Aorta (tissue), 5 donors: ENCODE results near the gene DDI2. TPM values are rescaled to one million over a fixed set of nuclear protein-coding genes. Genes with fewer than 3 reads are reported as not detected.
A peak's percentile ranks its signal among the peaks of the same experiment; 100 is the strongest.

Experiments
- ATAC-seq: fragments of 200-7000 bp; cut with Tn5 transposase; one replicate; pipeline ENCODE4 v1.9.1; 2022; ENCODE audit warnings: moderate library complexity; ENCODE audit not compliant: low FRiP score
- DNase-seq, 2 donors: peaks; one replicate each; pipeline ENCODE4 v3.0.0-alpha.2; 2020
- H3K27ac ChIP-seq, 2 donors: one replicate each; pipeline ENCODE4 v1.5.1; 2013; ENCODE audit warnings: low read length in 2 of 2, mild to moderate bottlenecking in 2 of 2, moderate library complexity in 2 of 2, control low read depth in 1 of 2, inconsistent platforms in 1 of 2, low read depth in 1 of 2
- H3K27me3 ChIP-seq, 2 donors: one replicate each; pipeline ENCODE4 v1.6.1; 2013; ENCODE audit warnings: control low read depth in 1 of 2, low read length in 1 of 2, mild to moderate bottlenecking in 1 of 2, moderate library complexity in 1 of 2; ENCODE audit not compliant: insufficient read depth in 2 of 2, control insufficient read depth in 1 of 2
- H3K36me3 ChIP-seq, 2 donors: one replicate each; pipeline ENCODE4 v1.6.1; 2013; ENCODE audit warnings: control low read depth in 1 of 2, low read length in 1 of 2, mild to moderate bottlenecking in 1 of 2; ENCODE audit not compliant: insufficient read depth in 2 of 2, control insufficient read depth in 1 of 2
- H3K4me1 ChIP-seq, 2 donors: one replicate each; pipeline ENCODE4 v1.6.1; 2013; ENCODE audit warnings: low read length in 2 of 2, control low read depth in 1 of 2, mild to moderate bottlenecking in 1 of 2, moderate library complexity in 1 of 2; ENCODE audit not compliant: insufficient read depth in 2 of 2, control insufficient read depth in 1 of 2
- H3K4me3 ChIP-seq, 2 donors: one replicate each; pipeline ENCODE4 v1.5.1; 2013; ENCODE audit warnings: low read length in 2 of 2, control low read depth in 1 of 2, mild to moderate bottlenecking in 1 of 2
- H3K9me3 ChIP-seq: one replicate; pipeline ENCODE4 v1.6.1; 2013; ENCODE audit warnings: mild to moderate bottlenecking, low read length; ENCODE audit not compliant: control insufficient read depth
- WGBS, 2 donors: extraction: QIAGEN DNeasy Blood & Tissue Kit; methylation state at CpG; one replicate each; pipeline ENCODE4 v1.1.7; 2013; 5-methylcytosine and 5-hydroxymethylcytosine counted together
- intact Hi-C, 2 donors: fragments of 100-400 bp; cut with DNase I; formaldehyde crosslinking; loops; one replicate each; pipeline versions ENCODE4 v1.14.2 to v1.15.0; 2022
- polyA plus RNA-seq, 2 donors: library from polyadenylated mRNA; stranded (reverse); fragments of 200-250 nt; gene quantifications; one replicate each; pipeline ENCODE4 v1.2.3, GENCODE V29; 2013
- total RNA-seq, 2 donors: library from RNA; stranded (reverse); fragmentation: NEBNext Ultra II Directional; extraction: Animal tissue kit (Norgen Biotek cat#: 25700); gene quantifications; one replicate each; pipeline ENCODE4 v1.2.1, GENCODE V29; 2021
- donor health status: healthy with polysubstance abuse.
- donor health status: Bipolar disorder and iron deficiency.
- donor health status: DM: no; HTN: no; CAD: no.
- donor health status: DM: no; HTN: no; CAD: no.
- donor health status: DM: yes; HTN: yes; CAD: no.

Gene DDI2
- total and polyA plus RNA-seq, 4 donors = 4.7 to 29.6 (median 15.0) TPM

- Histone ChIP-seq H3K36me3 (peaks cover 2 to 3% of the 10 kb centered on the region in 2 donors), H3K4me3 (no peak overlapping the region), H3K9me3 (no peaks in the 10 kb centered on the region), H3K4me1 (no peaks in the 10 kb centered on the region), H3K27me3 (no peaks in the 10 kb centered on the region), H3K27ac (no peak overlapping the region)
- 82 to 89% methylated on average over 13 of the region's 13 CpGs for WGBS, 2 donors
- ATAC-seq = no peak
- intact Hi-C loops = no loop called here
- DNase-seq = peak in 1 of 2 donors; percentile 13
Observed at GRCh38 chr1:15625056-15625917, 8.0 kb downstream of the DDI2 start.

- Histone ChIP-seq H3K27me3 (no peaks in the 10 kb centered on the region), H3K36me3 (peaks cover 2 to 3% of the 10 kb centered on the region in 2 donors), H3K27ac (no peak overlapping the region), H3K4me3 (no peak overlapping the region), H3K4me1 (no peaks in the 10 kb centered on the region), H3K9me3 (no peaks in the 10 kb centered on the region)
- DNase-seq = no peak
- intact Hi-C loops = no loop called here
- 87 to 88% methylated on average over 11 of the region's 11 CpGs for WGBS, 2 donors
- no peak for ATAC-seq
Observed at GRCh38 chr1:15626269-15626950, 9.2 kb downstream of the DDI2 start.

DNA sequence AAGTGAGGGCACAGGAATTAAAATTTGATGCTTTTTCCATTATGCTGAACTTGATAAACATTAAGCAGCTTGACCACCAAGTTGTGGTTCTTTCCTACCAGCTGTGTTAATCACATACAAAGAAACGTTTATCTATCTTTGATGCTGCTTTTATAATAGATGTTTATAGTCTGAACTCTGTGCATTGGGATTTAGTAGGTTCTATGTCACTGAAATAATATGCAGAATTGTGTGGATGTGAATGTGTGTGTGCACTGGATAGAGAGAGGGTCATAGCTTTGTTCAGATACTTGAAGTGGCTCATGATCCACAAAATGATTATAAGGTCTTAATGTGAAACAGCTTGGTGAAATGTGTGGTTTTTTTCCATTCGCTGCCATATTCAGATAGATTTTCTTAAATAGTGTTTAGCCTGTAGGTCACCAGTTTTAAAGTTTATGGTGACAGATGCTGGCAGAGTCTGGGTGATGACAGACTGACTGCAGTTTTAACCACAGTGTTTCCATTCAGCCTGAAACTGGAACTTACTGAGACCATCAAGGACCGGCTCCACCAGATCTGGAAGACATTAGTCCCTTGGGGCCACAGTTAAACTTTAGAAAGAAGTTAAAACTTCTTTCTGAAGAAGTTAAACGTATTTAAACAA lies 10.2 kb downstream of the DDI2 start:
- Histone ChIP-seq H3K36me3 (peaks cover 2 to 3% of the 10 kb centered on the region in 2 donors), H3K27ac (no peak overlapping the region), H3K4me1 (no peaks in the 10 kb centered on the region), H3K27me3 (no peaks in the 10 kb centered on the region), H3K4me3 (no peak overlapping the region), H3K9me3 (no peaks in the 10 kb centered on the region)
- ATAC-seq (no peak), DNase-seq (no peak)
- 26 to 35% methylated on average over 4 of the region's 4 CpGs for WGBS, 2 donors
- intact Hi-C loops = no loop called here

- intact Hi-C loops = no loop called here
- no peak for DNase-seq
- Histone ChIP-seq H3K9me3 (no peaks in the 10 kb centered on the region), H3K4me3 (no peak overlapping the region), H3K36me3 (peaks cover 3 to 4% of the 10 kb centered on the region in 2 donors), H3K27me3 (no peaks in the 10 kb centered on the region), H3K27ac (no peak overlapping the region), H3K4me1 (no peaks in the 10 kb centered on the region)
- ATAC-seq = no peak
- 66 to 69% methylated on average over 1 of the region's 1 CpG for WGBS, 2 donors
Observed at GRCh38 chr1:15628003-15628402, 10.7 kb downstream of the DDI2 start.

GRCh38 chr1:15633756-15634420 lies 16.6 kb downstream of the DDI2 start:
- WGBS, 2 donors = 94% methylated on average over 9 of the region's 9 CpGs
- DNase-seq = no peak

GRCh38 chr1:15636436-15636835 lies 19.2 kb downstream of the DDI2 start:
- Histone ChIP-seq H3K4me3 (no peak overlapping the region), H3K27me3 (no peaks in the 10 kb centered on the region), H3K27ac (no peak overlapping the region), H3K9me3 (no peaks in the 10 kb centered on the region), H3K4me1 (no peaks in the 10 kb centered on the region), H3K36me3 (peaks cover 5 to 6% of the 10 kb centered on the region in 2 donors)
- DNase-seq = no peak
- intact Hi-C loops = no loop called here
- ATAC-seq = no peak
- 93 to 94% methylated on average over 4 of the region's 4 CpGs for WGBS, 2 donors

More at GRCh38 chr1:15633756-15634420, 16.6 kb downstream of the DDI2 start:
- no peak for ATAC-seq
- Histone ChIP-seq H3K27me3 (no peaks in the 10 kb centered on the region), H3K36me3 (peaks cover 0 to 6% of the 10 kb centered on the region in 2 donors), H3K4me1 (no peaks in the 10 kb centered on the region), H3K4me3 (no peak overlapping the region), H3K27ac (no peak overlapping the region), H3K9me3 (no peaks in the 10 kb centered on the region)
- intact Hi-C loops = no loop called here

- H3K27me3 ChIP-seq = no peaks in the 10 kb centered on the region
- peaks cover 5 to 6% of the 10 kb centered on the region in 2 donors for H3K36me3 ChIP-seq
- intact Hi-C loops = no loop called here
- 62 to 64% methylated on average over 4 of the region's 4 CpGs for WGBS, 2 donors
- DNase-seq (no peak), ATAC-seq (no peak)
- H3K4me1 ChIP-seq = no peaks in the 10 kb centered on the region
- no peaks in the 10 kb centered on the region for H3K9me3 ChIP-seq
- H3K4me3 ChIP-seq = no peak overlapping the region
- no peak overlapping the region for H3K27ac ChIP-seq
Observed at GRCh38 chr1:15637826-15638225, 20.6 kb downstream of the DDI2 start.

DNA sequence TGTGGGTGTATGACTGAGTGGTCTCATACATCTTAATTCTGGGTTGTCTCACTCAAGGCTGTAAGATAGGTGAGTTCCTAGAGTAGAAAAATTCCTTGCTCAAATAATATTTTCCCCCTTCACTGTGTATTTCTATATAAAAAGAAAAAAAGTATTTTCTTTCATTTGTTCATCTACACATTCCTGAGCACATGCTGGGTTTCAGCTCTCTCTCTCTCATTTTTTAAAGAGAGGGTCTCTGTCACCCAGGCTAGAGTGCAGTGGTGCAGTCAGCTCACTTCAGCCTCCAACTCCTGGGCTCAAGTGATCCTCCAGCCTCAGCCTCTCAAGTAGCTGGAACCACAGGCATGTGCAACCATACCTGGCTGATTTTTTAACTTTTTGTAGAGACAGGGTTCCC lies 22.0 kb downstream of the DDI2 start:
- no peaks in the 10 kb centered on the region for H3K27me3 ChIP-seq
- H3K4me1 ChIP-seq = no peaks in the 10 kb centered on the region
- H3K27ac ChIP-seq = no peak overlapping the region
- DNase-seq (no peak), ATAC-seq (no peak)
- no peaks in the 10 kb centered on the region for H3K9me3 ChIP-seq
- intact Hi-C loops = no loop called here
- peaks cover 2 to 5% of the 10 kb centered on the region in 2 donors for H3K36me3 ChIP-seq
- no peak overlapping the region for H3K4me3 ChIP-seq
